Measurements from ENCODE around the gene VAMP7. TPM values are rescaled to one million over a fixed set of nuclear protein-coding genes. Genes with fewer than 3 reads are reported as not detected.

The VAMP7 gene
- total and polyA plus RNA-seq, 9 of the 15 experiments (the other 6 are each of a cell fraction or from before 2014, with no cell fraction given), result 38.4 to 100 (median 67.7) TPM

DNA sequence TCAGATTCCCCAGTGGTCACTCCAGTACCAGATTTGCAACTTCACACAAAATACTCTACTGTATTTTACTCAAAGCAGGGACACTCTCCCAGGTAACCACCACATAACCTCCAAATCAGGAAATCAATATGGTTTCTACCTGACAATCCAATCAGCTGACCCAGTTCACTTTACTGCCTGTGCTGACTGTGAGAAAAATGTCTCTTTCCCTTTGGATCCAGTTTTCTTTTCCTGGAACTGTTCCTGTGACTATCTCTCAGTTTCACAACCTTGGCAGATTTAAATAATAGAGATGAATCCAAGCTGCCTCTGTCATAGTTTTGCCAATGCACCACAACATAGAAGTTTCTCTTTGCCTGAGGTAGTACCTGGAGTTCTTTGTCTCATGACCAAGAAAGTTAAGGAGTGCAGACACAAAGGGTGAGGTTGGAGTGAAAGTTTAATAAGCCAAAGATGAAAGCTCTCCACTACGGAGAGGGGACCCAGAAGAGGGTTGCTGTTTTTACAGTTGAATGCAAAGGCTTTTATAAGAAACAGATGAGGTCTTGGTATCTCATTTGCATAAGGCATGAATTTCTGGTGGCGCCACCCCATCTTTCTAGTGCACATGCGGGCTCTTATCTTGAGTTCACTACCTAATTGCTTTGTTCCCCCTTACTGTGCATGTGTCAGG, 86.6 kb downstream of the VAMP7 start:
- H3K4me1 ChIP-seq (replicated peaks in 1 of 2; ENCODE audit: control insufficient read depth in 2 of 2, insufficient read depth in 2 of 2, low read length in 2 of 2), result no peaks in the 10 kb centered on the region; a peak in 1 of 5 replicates
- H3K36me3 ChIP-seq (ENCODE audit: control insufficient read depth, insufficient read depth, low read length), result no peaks in the 10 kb centered on the region
- no peaks in the 10 kb centered on the region for H3K27me3 ChIP-seq (ENCODE audit: control insufficient read depth in 2 of 2, insufficient read depth in 2 of 2, low read length in 2 of 2)
- H3K4me3 ChIP-seq, result no peak overlapping the region
- 33% methylated on average over 2 of the region's 3 CpGs for WGBS (ENCODE audit: insufficient coverage, low coverage, missing lambda C conversion rate)
- no peaks in the 10 kb centered on the region for H4K20me1 ChIP-seq (replicated peaks; ENCODE audit: control insufficient read depth, insufficient read depth, low read length)
- no peak for DNase-seq (ENCODE audit: extremely low read depth in 1 of 4, low spot score in 3 of 4)
- peaks cover 10% of the 10 kb centered on the region for H3K9me3 ChIP-seq (replicated peaks; ENCODE audit: control insufficient read depth, insufficient read depth, low read depth, low read length)
- no peak overlapping the region for H3K9ac ChIP-seq (ENCODE audit: insufficient read depth in 1 of 2, low read depth in 2 of 2, low read length in 2 of 2)
- ChIA-PET POLR2A (no interaction called here), CTCF (ENCODE audit: low intra/inter-chr PET ratio) (no interaction called here)
- no peak for FAIRE-seq
- BruUV-seq (replicated peaks), result no TSS peak
- TF ChIP-seq HSF4 (CRISPR knock-in tag; IDR thresholded peaks at IDR 0.05; ENCODE audit: borderline replicate concordance) (no peak), SMAD4 (CRISPR knock-in tag; conservative IDR thresholded peaks at IDR 0.05) (no peak)
- intact Hi-C loops (cut with micrococcal nuclease) (no loop called here), in situ Hi-C loops (cut with MboI) (no loop called here)
- no peak overlapping the region for H3K27ac ChIP-seq (ENCODE audit: extremely low read depth, low read depth, low read length)
- H3K9me1 ChIP-seq (ENCODE audit: control insufficient read depth, insufficient read depth, low read length), result no peaks in the 10 kb centered on the region
- no peak for ATAC-seq
- no peak overlapping the region for H2AFZ ChIP-seq (ENCODE audit: low read depth, low read length)
- H3K4me2 ChIP-seq (ENCODE audit: insufficient read depth, low read length), result no peak overlapping the region
- H3K79me2 ChIP-seq (ENCODE audit: control insufficient read depth, insufficient read depth, low read length), result no peaks in the 10 kb centered on the region

DNA sequence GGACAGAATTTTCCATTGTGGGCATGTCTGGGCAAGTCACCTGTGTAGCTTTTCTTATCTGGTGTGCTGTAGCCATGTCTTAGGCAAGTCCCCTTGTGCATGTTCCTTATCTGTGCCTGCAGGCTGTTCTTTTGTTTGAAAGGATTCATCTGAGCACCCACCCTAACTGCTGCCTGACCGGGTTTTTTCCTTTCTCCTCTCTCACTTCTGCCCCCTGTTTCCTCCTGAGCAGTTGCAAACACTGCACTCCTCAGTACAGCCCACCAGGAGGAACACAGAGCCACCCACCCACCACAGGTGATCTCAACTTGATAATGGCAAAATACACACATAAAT, 87.1 kb downstream of the VAMP7 start:
- Histone ChIP-seq H3K27me3 (ENCODE audit: control insufficient read depth in 2 of 2, insufficient read depth in 2 of 2, low read length in 2 of 2) (no peaks in the 10 kb centered on the region), H3K9me1 (ENCODE audit: control insufficient read depth, insufficient read depth, low read length) (no peaks in the 10 kb centered on the region), H4K20me1 (replicated peaks; ENCODE audit: control insufficient read depth, insufficient read depth, low read length) (no peaks in the 10 kb centered on the region), H3K27ac (ENCODE audit: extremely low read depth, low read depth, low read length) (no peak overlapping the region), H3K9ac (ENCODE audit: insufficient read depth in 1 of 2, low read depth in 2 of 2, low read length in 2 of 2) (no peak overlapping the region), H3K9me3 (replicated peaks; ENCODE audit: control insufficient read depth, insufficient read depth, low read depth, low read length) (peaks cover 10% of the 10 kb centered on the region), H3K79me2 (ENCODE audit: control insufficient read depth, insufficient read depth, low read length) (no peaks in the 10 kb centered on the region), H3K4me2 (ENCODE audit: insufficient read depth, low read length) (no peak overlapping the region), H2AFZ (ENCODE audit: low read depth, low read length) (no peak overlapping the region), H3K4me3 (no peak overlapping the region), H3K36me3 (ENCODE audit: control insufficient read depth, insufficient read depth, low read length) (no peaks in the 10 kb centered on the region), H3K4me1 (replicated peaks in 1 of 2; ENCODE audit: control insufficient read depth in 2 of 2, insufficient read depth in 2 of 2, low read length in 2 of 2) (no peaks in the 10 kb centered on the region; a peak in 1 of 5 replicates)
- intact Hi-C loops (cut with micrococcal nuclease), result no loop called here
- ATAC-seq (no peak), FAIRE-seq (no peak), DNase-seq (ENCODE audit: extremely low read depth in 1 of 4, low spot score in 3 of 4) (peak in 1 of 4 experiments; percentile 25)
- BruUV-seq (replicated peaks), result no TSS peak
- in situ Hi-C loops (cut with MboI), result no loop called here
- 0% methylated on average over 1 of the region's 1 CpG for WGBS (ENCODE audit: insufficient coverage, low coverage, missing lambda C conversion rate)
- CTCF ChIA-PET (ENCODE audit: low intra/inter-chr PET ratio), result no interaction called here
- POLR2A ChIA-PET, result no interaction called here
- TF ChIP-seq ZNF384 (IDR thresholded peaks at IDR 0.05; ENCODE audit: low read depth, low read length), result no peak
- peak; percentile 79 to 91 for TF ChIP-seq TRIM24 (IDR thresholded peaks at IDR 0.05)
- TF ChIP-seq TEAD4 (IDR thresholded peaks at IDR 0.05; ENCODE audit: low read length), result no peak
- no peak for TF ChIP-seq TEAD4 (CRISPR knock-in tag; IDR thresholded peaks at IDR 0.05; ENCODE audit: borderline replicate concordance)
- no peak for TF ChIP-seq FOXO4 (CRISPR knock-in tag; IDR thresholded peaks at IDR 0.05)
- TF ChIP-seq ZNF699 (CRISPR knock-in tag; IDR thresholded peaks at IDR 0.05; ENCODE audit: insufficient replicate concordance), result no peak
- peak; percentile 82 for TF ChIP-seq SOX6 (IDR thresholded peaks at IDR 0.05)
- TF ChIP-seq, protein P1, sequence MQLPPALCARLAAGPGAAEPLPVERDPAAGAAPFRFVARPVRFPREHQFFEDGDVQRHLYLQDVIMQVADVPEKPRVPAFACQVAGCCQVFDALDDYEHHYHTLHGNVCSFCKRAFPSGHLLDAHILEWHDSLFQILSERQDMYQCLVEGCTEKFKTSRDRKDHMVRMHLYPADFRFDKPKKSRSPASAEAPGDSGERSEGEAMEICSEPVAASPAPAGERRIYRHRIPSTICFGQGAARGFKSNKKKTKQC (CRISPR knock-in tag; IDR thresholded peaks at IDR 0.05), result no peak
- TF ChIP-seq JUN (IDR thresholded peaks at IDR 0.05; ENCODE audit: borderline replicate concordance, low read depth, low read length), result no peak
- no peak for TF ChIP-seq JUN (CRISPR knock-in tag; IDR thresholded peaks at IDR 0.05; ENCODE audit: borderline replicate concordance)
- no peak for TF ChIP-seq ESRRA (IDR thresholded peaks at IDR 0.05; ENCODE audit: borderline replicate concordance, low read depth)
- TF ChIP-seq RBM14 (IDR thresholded peaks at IDR 0.05; ENCODE audit: borderline replicate concordance, insufficient read depth, low read depth, low read length), result no peak
